Activated B cell treated with CpG ODN at 0.5 μM for 24 hours (primary cell): Measurements from ENCODE around the gene TRABD. TPM values are rescaled to one million over a fixed set of nuclear protein-coding genes. Genes with fewer than 3 reads are reported as not detected.
"Not testable (repeated sequence)": the region's sequence is repeated elsewhere in the genome, so short reads cannot be mapped to it uniquely, and the experiment has no call there.

Experiments used
- ATAC-seq: fragments of 200-7000 bp; cut with Tn5 transposase; one replicate; pipeline ENCODE4 v1.10.0; 2021; ENCODE audit warnings: low read depth, mild to moderate bottlenecking, moderate library complexity
- CTCF ChIA-PET: fragments of 350-600 bp; sonication (Branson Sonifier 250); formaldehyde crosslinking; loops from one replicate; lab custom pipeline; 2021; ENCODE audit warnings: antibody characterized with exemption; lab: Charles Lee
- POLR2A ChIA-PET: fragments of 350-600 bp; sonication (Branson Sonifier 250); formaldehyde crosslinking; loops from one replicate; lab custom pipeline; 2021; ENCODE audit warnings: antibody characterized with exemption; lab: Charles Lee
- DNase-seq: peaks from one replicate; pipeline ENCODE4 v3.0.0; 2022
- H3K27ac Mint-ChIP-seq: one replicate; pipeline ENCODE4 v1.8.0; 2020; ENCODE audit warnings: mixed read lengths
- H3K27me3 Mint-ChIP-seq: one replicate; pipeline ENCODE4 v1.8.0; 2021; ENCODE audit warnings: mixed read lengths
- H3K36me3 Mint-ChIP-seq: one replicate; pipeline ENCODE4 v1.8.0; 2021; ENCODE audit warnings: low read depth, mixed read lengths
- H3K4me1 Mint-ChIP-seq: one replicate; pipeline ENCODE4 v1.8.0; 2021; ENCODE audit warnings: mixed read lengths
- H3K4me3 Mint-ChIP-seq: one replicate; pipeline ENCODE4 v1.8.0; 2020; ENCODE audit warnings: mild to moderate bottlenecking, mixed read lengths
- H3K9me3 Mint-ChIP-seq: one replicate; pipeline ENCODE4 v1.8.0; 2020; ENCODE audit warnings: mixed read lengths
- intact Hi-C: fragments of 100-400 bp; cut with micrococcal nuclease; formaldehyde crosslinking; loops from one replicate; pipeline ENCODE4 v1.15.1; 2024
- total RNA-seq: library from RNA; stranded (reverse); gene quantifications from 2 replicates; pipeline ENCODE4 v1.2.3, GENCODE V29; 2022
- TF ChIP-seq, protein P1 (sequence below): fragments of 200-600 bp; IDR thresholded peaks from one replicate; pipeline ENCODE4 v1.8.0; 2022; ENCODE audit warnings: antibody characterized with exemption, mild to moderate bottlenecking

TRABD gene, protein sequence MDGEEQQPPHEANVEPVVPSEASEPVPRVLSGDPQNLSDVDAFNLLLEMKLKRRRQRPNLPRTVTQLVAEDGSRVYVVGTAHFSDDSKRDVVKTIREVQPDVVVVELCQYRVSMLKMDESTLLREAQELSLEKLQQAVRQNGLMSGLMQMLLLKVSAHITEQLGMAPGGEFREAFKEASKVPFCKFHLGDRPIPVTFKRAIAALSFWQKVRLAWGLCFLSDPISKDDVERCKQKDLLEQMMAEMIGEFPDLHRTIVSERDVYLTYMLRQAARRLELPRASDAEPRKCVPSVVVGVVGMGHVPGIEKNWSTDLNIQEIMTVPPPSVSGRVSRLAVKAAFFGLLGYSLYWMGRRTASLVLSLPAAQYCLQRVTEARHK
- 80.6 and 86.4 TPM in 2 replicates for total RNA-seq

DNA sequence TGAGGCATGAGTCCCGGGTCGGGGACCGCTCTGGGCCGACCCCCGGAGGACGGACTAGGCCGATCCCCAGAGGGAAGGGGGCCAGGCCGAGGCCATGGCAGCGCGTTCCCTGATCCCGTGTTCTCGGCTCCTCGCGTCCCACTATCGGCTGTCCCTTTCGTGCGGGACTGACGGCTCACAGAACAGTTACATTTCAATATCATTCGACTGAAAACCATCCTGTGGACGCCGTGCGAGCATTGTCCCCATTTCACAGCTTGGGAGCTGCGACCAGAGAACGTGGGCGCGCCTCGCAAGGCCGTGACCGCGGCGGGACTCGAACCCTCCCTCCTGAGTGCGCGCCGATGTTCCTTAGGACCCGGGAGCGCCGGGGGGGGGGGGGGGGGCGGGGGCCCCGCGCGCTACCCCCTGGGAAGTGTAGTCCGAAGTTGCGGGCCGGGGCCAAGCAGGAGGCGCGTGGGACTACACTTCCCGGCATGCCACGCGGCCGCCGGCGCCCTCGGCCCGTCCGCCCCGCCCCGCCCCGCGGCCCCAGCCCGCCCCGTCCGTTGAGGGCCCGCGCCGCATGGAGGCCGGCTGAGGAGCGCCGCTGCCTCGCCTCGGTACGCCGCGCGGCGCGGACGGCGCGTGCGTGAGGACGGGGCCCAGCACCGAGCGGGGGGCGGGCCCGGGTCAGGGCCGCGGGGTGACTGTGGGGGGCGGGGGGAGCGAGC is at the start of gene TRABD:
Gene TRABD (plus strand): TSS at position 539 of the 713 bp plus-strand sequence. CDS start 7,148 bp downstream, outside the sequence.
- TF ChIP-seq, protein P1, sequence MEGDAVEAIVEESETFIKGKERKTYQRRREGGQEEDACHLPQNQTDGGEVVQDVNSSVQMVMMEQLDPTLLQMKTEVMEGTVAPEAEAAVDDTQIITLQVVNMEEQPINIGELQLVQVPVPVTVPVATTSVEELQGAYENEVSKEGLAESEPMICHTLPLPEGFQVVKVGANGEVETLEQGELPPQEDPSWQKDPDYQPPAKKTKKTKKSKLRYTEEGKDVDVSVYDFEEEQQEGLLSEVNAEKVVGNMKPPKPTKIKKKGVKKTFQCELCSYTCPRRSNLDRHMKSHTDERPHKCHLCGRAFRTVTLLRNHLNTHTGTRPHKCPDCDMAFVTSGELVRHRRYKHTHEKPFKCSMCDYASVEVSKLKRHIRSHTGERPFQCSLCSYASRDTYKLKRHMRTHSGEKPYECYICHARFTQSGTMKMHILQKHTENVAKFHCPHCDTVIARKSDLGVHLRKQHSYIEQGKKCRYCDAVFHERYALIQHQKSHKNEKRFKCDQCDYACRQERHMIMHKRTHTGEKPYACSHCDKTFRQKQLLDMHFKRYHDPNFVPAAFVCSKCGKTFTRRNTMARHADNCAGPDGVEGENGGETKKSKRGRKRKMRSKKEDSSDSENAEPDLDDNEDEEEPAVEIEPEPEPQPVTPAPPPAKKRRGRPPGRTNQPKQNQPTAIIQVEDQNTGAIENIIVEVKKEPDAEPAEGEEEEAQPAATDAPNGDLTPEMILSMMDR = no peak
- peaks cover 42% of the 10 kb centered on the region for H3K4me1 Mint-ChIP-seq
- CTCF ChIA-PET = no interaction called here
- H3K36me3 Mint-ChIP-seq = peaks cover 3% of the 10 kb centered on the region
- POLR2A ChIA-PET = interaction anchor here (0.6 kb wide), 3 partner anchors 22 to 65 kb away, joined by 3 to 5 read pairs (median 4); partner anchors contain the start of gene HDAC10
- H3K27ac Mint-ChIP-seq = peak within 1 kb of the TSS; percentile 84
- no peaks in the 10 kb centered on the region for H3K9me3 Mint-ChIP-seq
- DNase-seq = peak; percentile 87
- peak; percentile 59 for ATAC-seq
- intact Hi-C loops = loop anchor here (1.0 to 2.0 kb wide), 2 partner anchors 12 to 15 kb away; partner anchors contain the start of gene SELENOO
- H3K27me3 Mint-ChIP-seq = peaks cover 2% of the 10 kb centered on the region
- H3K4me3 Mint-ChIP-seq = peak within 1 kb of the TSS; percentile 93

DNA sequence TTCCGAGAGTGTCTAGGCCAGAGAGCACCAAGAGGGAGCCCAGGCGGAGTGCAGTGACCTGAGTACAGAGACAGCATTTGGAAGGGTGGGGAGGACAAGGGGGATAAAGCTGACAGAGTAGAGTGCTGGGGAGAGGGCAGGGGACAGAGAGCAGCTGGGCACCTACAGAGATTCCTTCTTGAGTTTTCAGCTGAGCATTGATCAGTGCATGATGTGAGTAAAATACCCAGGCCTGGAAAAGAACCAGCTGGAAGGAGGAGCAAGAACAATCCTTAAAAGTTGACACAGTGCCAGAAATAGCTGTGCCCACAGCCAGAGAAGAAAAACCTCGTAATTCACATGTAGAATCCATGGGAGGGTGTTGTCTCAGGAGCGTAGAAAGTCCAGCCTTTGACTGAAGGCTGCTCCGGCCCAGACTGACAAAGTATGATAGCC is 49.1 kb upstream of the TRABD start:
- Mint-ChIP-seq H3K9me3 (peaks cover 2% of the 10 kb centered on the region), H3K4me1 (no peaks in the 10 kb centered on the region), H3K27ac (no peak overlapping the region), H3K36me3 (no peaks in the 10 kb centered on the region), H3K4me3 (no peak overlapping the region), H3K27me3 (peaks cover 27% of the 10 kb centered on the region)
- TF ChIP-seq, protein P1 = no peak
- ATAC-seq (no peak), DNase-seq (no peak)
- intact Hi-C loops = no loop called here
- CTCF ChIA-PET = no interaction called here
- POLR2A ChIA-PET = no interaction called here

DNA sequence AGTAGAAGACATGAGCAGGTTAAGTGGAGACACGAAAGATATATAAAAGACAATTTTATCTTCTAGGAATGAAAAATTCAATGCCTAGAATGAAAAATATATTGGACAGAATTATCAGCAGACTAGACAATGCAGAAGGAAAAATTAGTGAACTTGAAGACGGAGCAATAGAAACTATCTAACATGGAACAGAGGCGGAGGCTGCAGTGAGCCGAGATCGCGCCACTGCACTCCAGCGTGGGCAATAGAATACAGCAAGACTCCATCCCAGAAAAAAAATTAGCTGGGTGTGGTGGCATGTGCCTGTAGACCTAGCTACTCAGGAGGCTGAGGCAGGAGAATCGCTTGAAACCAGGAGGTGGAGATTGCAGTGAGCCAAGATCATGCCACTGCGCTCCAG is 48.4 kb upstream of the TRABD start:
- H3K4me3 Mint-ChIP-seq, H3K9me3 Mint-ChIP-seq, intact Hi-C loops, ATAC-seq, CTCF ChIA-PET, H3K36me3 Mint-ChIP-seq, H3K27ac Mint-ChIP-seq, POLR2A ChIA-PET, DNase-seq, H3K4me1 Mint-ChIP-seq: not testable (repeated sequence)
- peaks cover 23% of the 10 kb centered on the region for H3K27me3 Mint-ChIP-seq

DNA sequence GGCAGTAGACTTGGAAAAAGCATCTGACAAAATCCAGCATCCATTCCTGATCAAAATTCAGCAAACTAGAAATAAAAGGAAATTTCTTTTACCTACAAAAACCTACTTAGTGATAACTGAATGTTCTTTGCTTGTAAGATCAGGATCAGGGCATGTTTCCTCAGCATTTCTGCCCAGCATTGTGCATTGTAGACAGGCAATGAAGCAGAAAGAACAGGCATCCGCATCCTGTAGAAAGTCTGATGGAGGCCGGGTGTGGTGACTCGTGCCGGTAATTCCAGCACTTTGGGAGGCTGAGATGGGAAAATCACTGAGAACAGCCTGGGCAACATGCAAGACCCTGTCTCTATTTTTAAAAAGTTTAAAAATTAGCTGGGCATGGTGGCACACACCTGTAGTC is 47.7 kb upstream of the TRABD start:
- intact Hi-C loops = no loop called here
- ATAC-seq (no peak), DNase-seq (no peak)
- Mint-ChIP-seq H3K36me3 (no peaks in the 10 kb centered on the region), H3K4me3 (no peak overlapping the region), H3K27ac (no peak overlapping the region), H3K4me1 (no peaks in the 10 kb centered on the region), H3K9me3 (no peaks in the 10 kb centered on the region), H3K27me3 (peaks cover 25% of the 10 kb centered on the region)
- ChIA-PET CTCF (no interaction called here), POLR2A (no interaction called here)
- TF ChIP-seq, protein P1 = no peak

DNA sequence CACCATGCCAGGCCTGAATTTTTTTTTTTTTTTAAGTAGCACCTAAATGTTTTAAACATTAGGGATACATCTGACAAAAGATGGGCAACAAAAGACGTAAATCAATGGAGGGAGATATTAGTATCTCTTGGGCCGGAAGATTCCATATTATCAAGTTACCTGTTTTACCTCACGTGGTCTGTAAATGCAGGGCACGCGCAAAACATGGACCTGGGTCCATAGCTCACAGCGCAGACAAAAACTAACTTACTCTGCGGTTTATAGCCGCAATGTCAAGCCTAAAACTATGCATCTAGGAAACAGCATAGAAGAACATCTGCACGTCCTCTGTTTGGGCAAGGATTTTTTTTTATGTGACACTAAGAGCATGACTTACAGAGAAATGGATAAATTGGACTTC is 46.7 kb upstream of the TRABD start:
- DNase-seq = no peak
- intact Hi-C loops = no loop called here
- Mint-ChIP-seq H3K27ac (no peak overlapping the region), H3K4me3 (no peak overlapping the region), H3K27me3 (peaks cover 24% of the 10 kb centered on the region), H3K4me1 (no peaks in the 10 kb centered on the region), H3K36me3 (no peaks in the 10 kb centered on the region), H3K9me3 (no peaks in the 10 kb centered on the region)
- ChIA-PET POLR2A (no interaction called here), CTCF (no interaction called here)
- no peak for ATAC-seq
- TF ChIP-seq, protein P1 = no peak
